Endothelial cell of umbilical vein (primary cell): Measurements from ENCODE around the gene UVRAG. TPM values are rescaled to one million over a fixed set of nuclear protein-coding genes. Genes with fewer than 3 reads are reported as not detected.

ENCODE experiments used
- BruUV-seq: library from RNA; stranded (reverse); fragments of 400-500 nt; replicated peaks from 2 replicates; lab custom pipeline; 2021; lab: Mats Ljungman, UMichigan
- CTCF ChIA-PET: fragments of 300-600, 350-600 bp; sonication (Branson Sonifier 250); formaldehyde crosslinking; loops from one replicate; lab custom pipeline; 2021; ENCODE audit warnings: antibody characterized with exemption, inconsistent platforms; lab: Charles Lee
- POLR2A ChIA-PET: fragments of 300-600, 350-600 bp; sonication (Branson Sonifier 250); formaldehyde crosslinking; loops from one replicate; lab custom pipeline; 2021; ENCODE audit warnings: antibody characterized with exemption, inconsistent platforms; lab: Charles Lee
- DNase-seq: peaks from one replicate; pipeline ENCODE4 v3.0.0-alpha.2; 2011; ENCODE audit warnings: low read depth, low spot score
- FAIRE-seq: peaks from 2 replicates; lab custom pipeline; 2011; peaks lifted over from hg19 to GRCh38; lab: Jason Lieb, UNC
- H2AFZ ChIP-seq: 2 replicates; pipeline ENCODE4 v1.6.0; 2012; ENCODE audit warnings: low read depth, low read length, control low read depth, inconsistent platforms
- H3K27ac ChIP-seq: 2 replicates; pipeline ENCODE4 v1.5.1; 2011; ENCODE audit warnings: low read depth, mild to moderate bottlenecking, control low read depth, low read length, moderate library complexity; ENCODE audit not compliant: insufficient read depth
- H3K27me3 ChIP-seq, 2 experiments: 2 replicates each; pipeline versions ENCODE4 v1.6.0 to v1.6.1; 2011; ENCODE audit warnings: low read length in 2 of 2, mixed read lengths in 1 of 2; ENCODE audit not compliant: control insufficient read depth in 2 of 2, insufficient read depth in 2 of 2
- H3K36me3 ChIP-seq, 2 experiments: 2 replicates in 1 of 2; 3 replicates in 1 of 2; pipeline ENCODE4 v1.5.1; 2011; ENCODE audit warnings: low read length in 2 of 2, mild to moderate bottlenecking in 1 of 2, moderate library complexity in 1 of 2; ENCODE audit not compliant: control insufficient read depth in 2 of 2, insufficient read depth in 2 of 2; ENCODE audit errors: extremely low read depth in 1 of 2
- H3K4me1 ChIP-seq: 3 replicates; pipeline ENCODE4 v1.5.1; 2011; ENCODE audit warnings: mild to moderate bottlenecking, low read length; ENCODE audit not compliant: control insufficient read depth, insufficient read depth; ENCODE audit errors: extremely low read depth
- H3K4me2 ChIP-seq: 2 replicates; pipeline ENCODE4 v1.6.1; 2011; ENCODE audit warnings: low read length, control low read depth, mixed read lengths; ENCODE audit not compliant: insufficient read depth
- H3K4me3 ChIP-seq, 3 experiments: fragments of 200-600 bp in 1 of 3; sonication (generic), shearing (Covaris generic) in 1 of 3; replicated peaks in 1 of 3; 2 replicates each; pipeline ENCODE4 v1.5.1; 2011 to 2016; ENCODE audit warnings: control low read depth in 3 of 3, low read length in 3 of 3, mild to moderate bottlenecking in 2 of 3, inconsistent platforms in 1 of 3, low read depth in 1 of 3, moderate library complexity in 1 of 3; ENCODE audit not compliant: insufficient read depth in 1 of 3
- H3K79me2 ChIP-seq: 2 replicates; pipeline ENCODE4 v1.6.0; 2012; ENCODE audit warnings: low read length, inconsistent platforms; ENCODE audit not compliant: control insufficient read depth, insufficient read depth
- H3K9ac ChIP-seq: replicated peaks from 2 replicates; pipeline ENCODE3; 2011; ENCODE audit warnings: low read length, control low read depth; ENCODE audit not compliant: insufficient read depth; ENCODE audit errors: extremely low read depth
- H3K9me1 ChIP-seq: replicated peaks from 3 replicates; pipeline ENCODE4 v1.6.0; 2011; ENCODE audit warnings: mild to moderate bottlenecking, low read length; ENCODE audit not compliant: control insufficient read depth, insufficient read depth; ENCODE audit errors: extremely low read depth
- H3K9me3 ChIP-seq: replicated peaks from 2 replicates; pipeline ENCODE4 v1.5.1; 2012; ENCODE audit warnings: low read length, inconsistent platforms; ENCODE audit not compliant: control insufficient read depth, insufficient read depth
- H4K20me1 ChIP-seq: replicated peaks from 2 replicates; pipeline ENCODE3; 2011; ENCODE audit warnings: mild to moderate bottlenecking, low read length; ENCODE audit not compliant: control insufficient read depth, insufficient read depth; ENCODE audit errors: extremely low read depth
- EZH2 ChIP-seq: IDR thresholded peaks from 2 replicates; pipeline ENCODE4 v1.6.1; 2012; ENCODE audit warnings: borderline replicate concordance, low read depth, mild to moderate bottlenecking, moderate library complexity, low read length, inconsistent platforms; ENCODE audit not compliant: severe bottlenecking
- FOS ChIP-seq: IDR thresholded peaks from 2 replicates; pipeline ENCODE4 v1.6.1; 2011; ENCODE audit warnings: mild to moderate bottlenecking, low read length, moderate library complexity, borderline replicate concordance; ENCODE audit not compliant: insufficient read depth
- GATA2 ChIP-seq: IDR thresholded peaks from 2 replicates; pipeline ENCODE4 v1.7.0; 2011; ENCODE audit warnings: low read depth, mild to moderate bottlenecking, moderate library complexity, mixed read lengths, low read length; ENCODE audit not compliant: insufficient read length, insufficient read depth
- JUN ChIP-seq: IDR thresholded peaks from 2 replicates; pipeline ENCODE4 v1.6.1; 2011; ENCODE audit warnings: borderline replicate concordance, low read depth; ENCODE audit not compliant: insufficient read length, insufficient read depth
- MYC ChIP-seq: IDR thresholded peaks from one replicate; pipeline ENCODE4 v1.6.1; 2011; ENCODE audit warnings: mild to moderate bottlenecking, low read depth, low read length
- POLR2A ChIP-seq: IDR thresholded peaks from 2 replicates; pipeline ENCODE4 v1.6.1; 2012; ENCODE audit warnings: low read depth, mild to moderate bottlenecking, control low read depth, low read length
- POLR2AphosphoS5 ChIP-seq: IDR thresholded peaks from 2 replicates; pipeline ENCODE4 v1.6.1; 2012; ENCODE audit warnings: low read depth, mild to moderate bottlenecking, control low read depth, low read length, moderate library complexity; ENCODE audit not compliant: insufficient read depth
- dilution Hi-C: fragments of 300-500 bp; cut with MboI; formaldehyde crosslinking; loops from one replicate; pipeline ENCODE4 v1.15.0; 2019; ENCODE audit warnings: low sequenced_read_pairs; ENCODE audit not compliant: extremely low pct_ligation_motif_present
- intact Hi-C: fragments of 100-400 bp; cut with micrococcal nuclease; formaldehyde crosslinking; loops from one replicate; pipeline ENCODE4 v1.10.0; 2022
- polyA plus RNA-seq, 4 experiments: library from polyadenylated mRNA; depleted of rRNA in 3 of 4; stranded (reverse) in 3 of 4; unstranded in 1 of 4; fragments of >200 nt; gene quantifications; 2 replicates each; pipeline versions ENCODE4 v1.2.1 to v1.2.3, GENCODE V29; 2011 to 2012; ENCODE audit warnings: missing spikeins in 1 of 4
- total RNA-seq: library from RNA; stranded (reverse); gene quantifications from 2 replicates; pipeline ENCODE4 v1.2.3, GENCODE V29; 2021
- TF ChIP-seq, protein P1 (sequence below), 2 donors: IDR thresholded peaks; 1 replicate in 1 of 2; 2 replicates in 1 of 2; pipeline ENCODE4 v1.5.1; 2011; ENCODE audit warnings: low read length in 2 of 2, mild to moderate bottlenecking in 2 of 2, moderate library complexity in 2 of 2, control low read depth in 1 of 2, inconsistent platforms in 1 of 2, low read depth in 1 of 2; ENCODE audit not compliant: insufficient read depth in 1 of 2; ENCODE audit errors: extremely low read depth in 1 of 2
- TF ChIP-seq, protein P2 (sequence below): IDR thresholded peaks from 2 replicates; pipeline ENCODE4 v1.6.1; 2011; ENCODE audit not compliant: insufficient read depth, insufficient read length

UVRAG gene
- total and polyA plus RNA-seq, 2 donors (not counting 3 experiments of a cell fraction or from before 2014, with no cell fraction given): 21.2 to 65.6 TPM

DNA sequence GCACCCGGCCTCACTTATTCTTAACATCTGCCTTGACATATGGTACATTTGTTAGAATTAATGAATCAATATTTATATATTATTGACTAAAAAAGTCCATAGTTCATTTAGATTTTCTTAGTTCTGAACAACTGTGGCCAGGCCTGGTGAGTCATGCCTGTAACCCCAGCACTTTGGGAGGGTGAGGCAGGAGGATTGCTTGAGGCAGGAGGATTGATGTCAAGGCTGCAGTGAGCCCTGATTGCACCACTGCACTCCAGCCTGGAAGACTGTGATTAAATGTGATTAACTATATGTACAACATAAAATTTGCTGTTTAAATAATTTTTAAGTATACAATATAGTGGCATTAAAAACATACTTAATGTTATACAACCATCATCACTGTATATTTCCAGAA lies 5.6 kb downstream of the UVRAG start:
- no peak for DNase-seq
- Histone ChIP-seq H3K9me3 (no peaks in the 10 kb centered on the region), H3K27me3 (no peaks in the 10 kb centered on the region), H3K4me1 (peaks cover 39% of the 10 kb centered on the region), H3K9me1 (no peaks in the 10 kb centered on the region), H3K27ac (no peak overlapping the region), H3K9ac (no peak overlapping the region), H4K20me1 (no peaks in the 10 kb centered on the region), H3K36me3 (peaks cover 0 to 2% of the 10 kb centered on the region in 2 experiments), H2AFZ (no peak overlapping the region), H3K4me3 (no peak overlapping the region), H3K4me2 (no peak overlapping the region), H3K79me2 (peaks cover 97% of the 10 kb centered on the region)
- POLR2A ChIA-PET: no interaction called here
- TF ChIP-seq MYC: no peak
- TF ChIP-seq GATA2: no peak
- TF ChIP-seq, protein P1, sequence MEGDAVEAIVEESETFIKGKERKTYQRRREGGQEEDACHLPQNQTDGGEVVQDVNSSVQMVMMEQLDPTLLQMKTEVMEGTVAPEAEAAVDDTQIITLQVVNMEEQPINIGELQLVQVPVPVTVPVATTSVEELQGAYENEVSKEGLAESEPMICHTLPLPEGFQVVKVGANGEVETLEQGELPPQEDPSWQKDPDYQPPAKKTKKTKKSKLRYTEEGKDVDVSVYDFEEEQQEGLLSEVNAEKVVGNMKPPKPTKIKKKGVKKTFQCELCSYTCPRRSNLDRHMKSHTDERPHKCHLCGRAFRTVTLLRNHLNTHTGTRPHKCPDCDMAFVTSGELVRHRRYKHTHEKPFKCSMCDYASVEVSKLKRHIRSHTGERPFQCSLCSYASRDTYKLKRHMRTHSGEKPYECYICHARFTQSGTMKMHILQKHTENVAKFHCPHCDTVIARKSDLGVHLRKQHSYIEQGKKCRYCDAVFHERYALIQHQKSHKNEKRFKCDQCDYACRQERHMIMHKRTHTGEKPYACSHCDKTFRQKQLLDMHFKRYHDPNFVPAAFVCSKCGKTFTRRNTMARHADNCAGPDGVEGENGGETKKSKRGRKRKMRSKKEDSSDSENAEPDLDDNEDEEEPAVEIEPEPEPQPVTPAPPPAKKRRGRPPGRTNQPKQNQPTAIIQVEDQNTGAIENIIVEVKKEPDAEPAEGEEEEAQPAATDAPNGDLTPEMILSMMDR (IDR thresholded peaks at IDR 0.05; ENCODE audit: extremely low read depth in 1 of 2, insufficient read depth in 1 of 2, low read depth in 1 of 2, low read length in 2 of 2): no peak
- no peak for TF ChIP-seq EZH2
- TF ChIP-seq, protein P2, sequence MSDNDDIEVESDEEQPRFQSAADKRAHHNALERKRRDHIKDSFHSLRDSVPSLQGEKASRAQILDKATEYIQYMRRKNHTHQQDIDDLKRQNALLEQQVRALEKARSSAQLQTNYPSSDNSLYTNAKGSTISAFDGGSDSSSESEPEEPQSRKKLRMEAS: no peak
- no peak for TF ChIP-seq JUN
- no peak for TF ChIP-seq POLR2A
- TF ChIP-seq FOS: no peak
- TF ChIP-seq POLR2AphosphoS5: no peak
- BruUV-seq: no TSS peak
- CTCF ChIA-PET: no interaction called here
- dilution Hi-C loops (no loop called here), intact Hi-C loops (no loop called here)
- FAIRE-seq: no peak
